Kidney capillary endothelial cell (primary cell): ENCODE results near the gene REM1.
"Not testable (repeated sequence)": the region's sequence is repeated elsewhere in the genome, so short reads cannot be mapped to it uniquely, and the experiment has no call there.

ENCODE experiments used
- DNase-seq: peaks from one replicate; pipeline ENCODE4 v3.0.0-alpha.2; 2018; ENCODE audit warnings: low spot score

Gene REM1

GRCh38 chr20:31485450-31486339 lies 10.6 kb downstream of the REM1 start:
- DNase-seq: no peak

GRCh38 chr20:31488115-31488514 lies 13.0 kb downstream of the REM1 start:
- DNase-seq: no peak

DNA sequence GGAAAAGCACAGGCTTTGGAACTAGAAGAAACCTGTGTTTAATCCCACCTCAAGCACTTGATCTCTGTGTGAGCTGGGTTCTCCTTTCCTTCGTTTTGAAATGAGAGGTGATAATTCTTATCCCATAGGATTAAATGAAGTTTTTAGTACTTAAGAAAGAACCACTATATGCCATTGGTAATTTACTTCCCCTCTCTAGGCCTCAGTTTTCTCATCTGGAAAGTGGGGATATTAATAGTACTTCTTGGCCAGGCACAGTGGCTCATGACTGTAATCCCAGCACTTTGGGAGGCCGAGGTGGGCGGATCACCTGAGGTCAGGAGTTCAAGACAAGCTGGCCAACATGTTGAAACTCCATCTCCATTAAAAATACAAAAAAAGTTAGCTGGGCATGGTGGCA lies 14.1 kb downstream of the REM1 start:
- DNase-seq: no peak

- no peak for DNase-seq
These were observed 15.7 kb downstream of the REM1 start for GRCh38 chr20:31490752-31491151.

DNA sequence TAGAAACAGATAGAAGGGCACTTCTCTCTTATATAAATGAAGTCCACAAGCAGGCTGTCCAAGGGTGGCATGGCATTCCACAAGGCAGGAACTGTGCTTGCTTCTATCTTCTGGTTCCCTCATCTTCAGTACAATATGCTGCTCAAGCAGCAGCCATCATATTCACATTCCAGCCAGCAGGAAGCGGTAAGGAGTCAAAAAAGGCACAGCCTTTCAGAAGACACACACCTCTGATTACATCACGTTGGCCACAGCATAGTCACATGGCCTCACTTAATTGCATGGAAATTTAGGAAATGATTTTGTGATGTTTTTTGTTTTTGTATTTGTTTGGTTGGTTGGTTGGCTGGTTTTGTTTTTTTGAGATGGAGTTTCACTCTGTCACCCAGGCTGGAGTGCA lies 19.0 kb downstream of the REM1 start:
- no peak for DNase-seq

GRCh38 chr20:31496761-31497295 lies 21.7 kb downstream of the REM1 start:
- DNase-seq: no peak

- DNase-seq: no peak
These were observed 22.9 kb downstream of the REM1 start for GRCh38 chr20:31497838-31498540.

GRCh38 chr20:31500527-31500926 lies 25.4 kb downstream of the REM1 start:
- no peak for DNase-seq

DNA sequence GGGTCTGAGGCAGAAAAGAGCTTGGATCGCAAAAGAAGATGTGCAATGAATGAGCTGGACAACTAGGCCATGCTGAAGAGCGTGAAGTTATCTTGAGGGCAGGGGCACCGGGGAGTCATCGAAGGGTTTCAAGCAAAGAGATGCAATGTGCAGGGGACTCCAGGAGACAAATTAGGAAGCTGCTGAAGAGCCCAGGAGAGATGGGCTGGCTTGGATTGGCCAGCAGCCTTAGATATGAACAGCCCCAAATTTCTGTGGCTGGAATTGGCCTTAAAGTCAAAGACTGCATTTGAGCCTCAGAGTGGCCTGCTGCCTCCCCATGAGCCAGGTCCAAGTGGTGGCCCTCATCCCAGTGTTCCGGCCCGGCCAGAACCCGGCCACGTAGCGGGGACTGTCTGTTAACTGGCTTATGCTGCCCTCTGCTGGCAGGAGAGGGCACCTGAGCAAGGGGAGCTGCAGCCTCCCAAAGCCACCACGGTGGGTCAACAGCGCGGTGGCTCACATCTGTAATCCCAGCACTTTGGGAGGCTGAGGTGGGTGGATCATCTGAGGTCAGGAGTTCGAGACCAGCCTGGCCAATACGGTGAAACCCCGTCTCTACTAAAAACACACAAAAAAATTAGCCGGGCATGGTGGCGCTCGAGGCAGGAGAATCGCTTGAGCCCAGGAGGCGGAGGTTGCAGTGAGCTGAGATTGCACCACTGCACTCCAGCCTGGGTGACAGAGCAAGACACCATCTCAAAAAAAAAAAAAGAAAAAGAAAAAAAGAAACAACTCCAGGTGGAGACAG lies 28.0 kb downstream of the REM1 start:
- DNase-seq: peak; percentile 77

GRCh38 chr20:31505903-31506302 lies 30.8 kb downstream of the REM1 start:
- DNase-seq: no peak

DNA sequence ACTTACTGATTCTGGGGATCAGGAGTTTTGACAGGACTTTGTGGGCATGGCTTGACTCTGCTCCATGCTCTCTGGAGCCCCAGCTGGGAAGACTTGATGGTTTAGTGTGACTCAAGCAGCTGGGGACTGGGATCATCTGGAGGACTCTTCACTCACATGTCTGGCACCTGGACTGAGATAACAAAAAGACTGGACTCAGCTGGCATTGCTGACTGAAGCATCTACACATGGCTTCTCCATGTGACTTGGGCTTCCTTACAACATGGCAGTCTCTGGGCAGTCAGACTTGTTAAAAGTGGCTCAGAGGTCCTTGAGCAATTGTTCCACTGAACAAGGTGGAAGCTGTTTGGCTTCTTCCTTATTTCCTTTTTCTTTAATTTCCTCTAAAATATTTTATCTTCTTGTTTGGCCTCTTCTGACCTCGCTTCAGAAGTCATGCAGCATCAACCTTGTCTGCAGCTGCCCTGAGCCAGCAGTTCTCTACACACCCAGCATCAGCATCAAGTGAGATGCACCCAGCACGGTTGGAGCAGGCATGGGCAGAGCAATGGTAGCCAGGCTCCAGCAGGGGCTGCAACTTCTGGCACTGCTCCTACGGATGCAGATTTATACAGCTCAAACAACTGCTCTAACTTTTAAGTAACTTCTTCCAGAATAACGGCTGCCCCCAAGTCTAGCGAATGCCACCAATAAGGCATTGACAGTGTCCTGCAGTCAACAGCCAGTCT lies 33.6 kb downstream of the REM1 start:
- no peak for DNase-seq

GRCh38 chr20:31514154-31515071 lies 39.3 kb downstream of the REM1 start, which contains the start of gene HM13:
Gene HM13, plus strand, starts transcription at chr20:31514442. Its CDS starts 110 bp downstream, at chr20:31514552.
- DNase-seq: peak; percentile 94

- no peak for DNase-seq
These were observed 40.1 kb downstream of the REM1 start for GRCh38 chr20:31515072-31515774.

- DNase-seq: no peak
These were observed 40.7 kb downstream of the REM1 start for GRCh38 chr20:31515775-31516107.

DNA sequence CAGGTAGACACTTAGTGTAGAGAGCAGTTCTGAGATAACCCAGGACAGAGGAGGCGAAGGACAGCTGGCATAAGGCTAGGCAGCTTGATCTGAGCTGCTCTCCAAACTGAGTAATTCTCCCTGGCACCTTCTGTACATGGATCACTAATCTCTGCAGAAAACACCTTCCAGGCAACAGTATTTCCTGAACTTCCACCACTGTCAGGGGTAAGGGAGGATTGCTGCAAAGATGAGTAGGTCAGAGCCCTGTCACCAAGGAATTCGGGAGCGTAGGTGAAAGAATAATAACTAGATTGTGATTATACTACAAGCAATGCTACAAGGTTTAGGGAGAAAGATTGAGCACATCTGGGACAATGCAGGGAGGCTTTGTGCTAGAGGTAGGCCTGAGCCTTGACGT lies 41.1 kb downstream of the REM1 start:
- no peak for DNase-seq

DNA sequence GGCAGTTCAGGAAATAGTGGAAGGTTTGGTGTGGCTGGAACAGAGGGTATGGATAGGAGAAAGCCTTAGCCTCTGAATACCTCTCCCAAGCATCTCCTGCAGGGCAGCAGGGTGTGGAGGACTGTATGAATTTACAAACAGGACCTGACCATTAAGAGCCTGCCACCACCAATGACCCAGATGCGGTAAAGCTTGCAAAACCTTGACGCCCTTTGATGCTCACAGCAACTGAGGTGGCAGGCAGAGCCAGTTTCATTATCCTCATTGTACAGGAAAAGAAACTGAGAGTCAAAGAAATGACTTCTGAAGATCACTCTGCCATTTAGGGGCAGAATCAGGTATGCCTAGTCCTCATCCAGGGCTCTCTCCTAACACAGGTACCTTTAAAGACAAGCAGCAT lies 41.6 kb downstream of the REM1 start:
- DNase-seq: no peak

DNA sequence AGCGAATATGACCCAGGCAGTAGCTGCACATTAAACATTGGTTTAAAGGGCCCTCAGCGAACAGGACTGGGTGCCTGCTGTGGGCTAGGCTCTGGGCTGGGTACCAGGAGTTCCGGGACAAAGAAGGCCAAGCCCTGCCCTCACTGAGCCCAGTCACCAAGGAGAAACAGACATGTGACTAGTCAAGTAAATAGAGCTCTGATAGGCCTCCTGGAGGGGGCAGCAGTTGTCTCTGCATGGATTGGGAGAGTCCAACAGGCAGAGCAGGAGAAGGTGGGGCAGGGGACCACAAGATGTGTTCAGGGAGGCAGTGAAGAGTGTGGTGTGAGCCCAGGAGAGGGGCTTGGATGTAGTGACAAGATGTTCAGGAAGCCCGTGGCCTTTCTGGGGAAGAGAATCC lies 42.3 kb downstream of the REM1 start:
- DNase-seq: peak; percentile 60

GRCh38 chr20:31521267-31521666 lies 46.2 kb downstream of the REM1 start:
- DNase-seq: not testable (repeated sequence)

DNA sequence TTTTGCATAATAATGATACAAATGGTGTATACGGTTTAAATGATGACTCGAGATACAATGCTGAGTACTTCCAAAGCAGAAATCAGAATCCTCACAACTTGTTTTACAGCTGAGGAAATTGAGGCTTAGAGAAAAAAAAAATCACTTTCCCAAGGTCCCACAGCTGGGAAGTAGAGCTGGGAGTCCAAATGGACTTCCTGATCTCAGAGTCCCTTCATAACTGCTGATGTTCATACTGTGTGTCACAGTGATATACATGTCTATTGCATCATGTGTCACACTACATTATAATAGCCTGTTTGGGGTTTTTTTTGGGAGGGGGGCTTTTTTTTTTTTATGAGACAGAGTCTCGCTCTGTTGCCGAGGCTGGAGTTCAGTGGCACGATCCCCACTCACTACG lies 47.6 kb downstream of the REM1 start:
- DNase-seq: no peak
